GM19324 (cell line): ENCODE data around the gene RETNLB.

Experiments used
- ATAC-seq: cut with Tn5 transposase; IDR thresholded peaks from one replicate; pipeline ENCODE4 v1.9.1; 2021; ENCODE audit warnings: mild to moderate bottlenecking, moderate library complexity; ENCODE audit not compliant: unreplicated experiment, low FRiP score

The RETNLB gene

GRCh38 chr3:108757404-108757982, at the start of gene RETNLB:
Gene RETNLB (minus strand): TSS chr3:108757410. CDS start chr3:108757185, 225 bp downstream.
- no peak for ATAC-seq

- no peak for ATAC-seq
Measured at GRCh38 chr3:108806316-108806715, 49.1 kb upstream of the RETNLB start.

GRCh38 chr3:108804966-108805365, 47.8 kb upstream of the RETNLB start:
- ATAC-seq = no peak

GRCh38 chr3:108804437-108804836, 47.2 kb upstream of the RETNLB start:
- no peak for ATAC-seq

- no peak for ATAC-seq
Measured at GRCh38 chr3:108791473-108791872, 34.3 kb upstream of the RETNLB start.

- ATAC-seq = no peak
Measured at GRCh38 chr3:108780235-108780634, 23.0 kb upstream of the RETNLB start.

- no peak for ATAC-seq
Measured at GRCh38 chr3:108779496-108779895, 22.3 kb upstream of the RETNLB start.

- no peak for ATAC-seq
Measured at GRCh38 chr3:108775649-108776048, 18.4 kb upstream of the RETNLB start.

- no peak for ATAC-seq
Measured at GRCh38 chr3:108767253-108767652, 10.0 kb upstream of the RETNLB start.

GRCh38 chr3:108755686-108756085, 1.5 kb downstream of the RETNLB start:
- no peak for ATAC-seq

- no peak for ATAC-seq
Measured at GRCh38 chr3:108744762-108745161, 12.4 kb downstream of the RETNLB start.

GRCh38 chr3:108742929-108743328, 14.3 kb downstream of the RETNLB start:
- ATAC-seq = no peak

GRCh38 chr3:108736821-108737220, 20.4 kb downstream of the RETNLB start:
- ATAC-seq = no peak

GRCh38 chr3:108728934-108729333, 28.3 kb downstream of the RETNLB start:
- ATAC-seq = no peak

- ATAC-seq = no peak
Measured at GRCh38 chr3:108728105-108728504, 29.1 kb downstream of the RETNLB start.

- no peak for ATAC-seq
Measured at GRCh38 chr3:108724101-108724500, 33.1 kb downstream of the RETNLB start.

GRCh38 chr3:108722724-108723123, 34.5 kb downstream of the RETNLB start:
- ATAC-seq = no peak

- ATAC-seq = no peak
Measured at GRCh38 chr3:108719178-108719806, 37.9 kb downstream of the RETNLB start.

GRCh38 chr3:108718454-108718853, 38.8 kb downstream of the RETNLB start:
- no peak for ATAC-seq

- ATAC-seq = no peak
Measured at GRCh38 chr3:108713816-108714215, 43.4 kb downstream of the RETNLB start.

GRCh38 chr3:108713009-108713516, 44.1 kb downstream of the RETNLB start:
- no peak for ATAC-seq
